Lung (tissue), 12 donors: ENCODE data around the gene TNNT1. TPM values are rescaled to one million over a fixed set of nuclear protein-coding genes. Genes with fewer than 3 reads are reported as not detected.
"Not testable (repeated sequence)": the region's sequence is repeated elsewhere in the genome, so short reads cannot be mapped to it uniquely, and the experiment has no call there.

Experiments
- ATAC-seq: fragments of 200-7000 bp; cut with Tn5 transposase; one replicate; pipeline ENCODE4 v1.9.1; 2020; ENCODE audit warnings: moderate number of reproducible peaks; ENCODE audit not compliant: insufficient read depth, low FRiP score
- DNase-seq, 3 donors: peaks; one replicate each; pipeline ENCODE4 v3.0.0-alpha.2; 2013 to 2017
- H3K27ac ChIP-seq, 2 donors: one replicate each; pipeline ENCODE4 v1.5.1; 2013; ENCODE audit warnings: mild to moderate bottlenecking in 2 of 2, moderate library complexity in 2 of 2, control low read depth in 1 of 2, inconsistent platforms in 1 of 2, low read depth in 1 of 2, low read length in 1 of 2
- H3K27me3 ChIP-seq, 3 donors: one replicate each; pipeline ENCODE4 v1.5.1; 2013; ENCODE audit warnings: low read length in 2 of 3; ENCODE audit not compliant: control insufficient read depth in 3 of 3, insufficient read depth in 3 of 3
- H3K36me3 ChIP-seq, 4 donors: one replicate each; pipeline ENCODE4 v1.5.1; 2013; ENCODE audit warnings: low read length in 4 of 4, mild to moderate bottlenecking in 1 of 4, moderate library complexity in 1 of 4; ENCODE audit not compliant: control insufficient read depth in 4 of 4, insufficient read depth in 4 of 4
- H3K4me1 ChIP-seq, 5 donors: one replicate each; pipeline ENCODE4 v1.5.1; 2013; ENCODE audit warnings: low read length in 5 of 5, mild to moderate bottlenecking in 2 of 5, moderate library complexity in 1 of 5; ENCODE audit not compliant: control insufficient read depth in 5 of 5, insufficient read depth in 5 of 5
- H3K4me3 ChIP-seq: one replicate; pipeline ENCODE4 v1.5.1; 2013; ENCODE audit warnings: mild to moderate bottlenecking, control low read depth, moderate library complexity
- H3K9ac ChIP-seq, 2 donors: one replicate each; pipeline ENCODE4 v1.5.1; 2013; ENCODE audit warnings: low read length in 2 of 2, control low read depth in 1 of 2; ENCODE audit not compliant: insufficient read depth in 1 of 2
- H3K9me3 ChIP-seq, 4 donors: one replicate each; pipeline ENCODE4 v1.5.1; 2013; ENCODE audit warnings: low read length in 3 of 4, mild to moderate bottlenecking in 1 of 4, moderate library complexity in 1 of 4; ENCODE audit not compliant: control insufficient read depth in 4 of 4, insufficient read depth in 3 of 4
- WGBS, 2 donors: extraction: QIAGEN DNeasy Blood & Tissue Kit; methylation state at CpG; one replicate each; pipeline ENCODE4 v1.1.7; 2013; 5-methylcytosine and 5-hydroxymethylcytosine counted together
- polyA plus RNA-seq, 2 donors: library from polyadenylated mRNA; stranded (reverse); fragments of 200-250 nt; gene quantifications; one replicate each; pipeline ENCODE4 v1.2.1, GENCODE V29; 2013
- total RNA-seq, 2 donors: library from RNA; depleted of rRNA in 1 of 2; stranded (reverse); fragments of >200 nt in 1 of 2; gene quantifications; one replicate each; pipeline ENCODE4 v1.2.1, GENCODE V29; 2014 to 2021
- TF ChIP-seq, protein P1 (sequence below): IDR thresholded peaks from 2 replicates; pipeline ENCODE4 v1.5.1; 2012; ENCODE audit warnings: mild to moderate bottlenecking; ENCODE audit errors: control extremely low read depth, extremely low read depth
- donor health status: control.
- donor health status: control.
- donor health status: Bipolar disorder and iron deficiency.
- donor health status: healthy.
- donor health status: DM: yes; HTN: yes; CAD: no.

The TNNT1 gene
- total and polyA plus RNA-seq, 4 donors: 1.2 to 5.2 (median 2.8) TPM

DNA sequence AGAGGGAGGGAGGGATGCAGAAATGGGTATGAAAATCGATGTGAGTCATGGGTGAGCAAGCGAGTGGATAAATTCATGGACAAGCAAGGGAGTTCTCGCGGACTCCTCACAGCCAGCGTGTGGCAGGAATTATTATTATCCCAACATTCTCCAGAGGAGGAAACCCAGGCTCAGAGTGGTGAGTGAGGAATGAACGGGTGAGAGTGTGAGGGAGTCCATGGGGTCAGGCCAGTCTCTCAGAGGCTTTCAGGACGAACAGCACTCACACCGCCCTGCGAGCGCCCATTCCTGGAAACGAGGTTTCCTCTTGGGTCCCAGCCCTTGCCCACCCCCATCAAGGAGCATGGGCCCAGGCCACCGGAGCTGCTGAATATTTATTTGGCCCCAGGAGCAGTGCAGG lies 23.7 kb upstream of the TNNT1 start:
- Histone ChIP-seq H3K36me3 (no peaks in the 10 kb centered on the region), H3K27ac (no peak overlapping the region), H3K4me3 (no peak overlapping the region), H3K4me1 (peaks cover 0 to 6% (median 0%) of the 10 kb centered on the region in 5 donors), H3K9me3 (peaks cover 0 to 4% (median under 1%) of the 10 kb centered on the region in 4 donors), H3K27me3 (peaks cover 6 to 71% (median 41%) of the 10 kb centered on the region in 3 donors), H3K9ac (no peak overlapping the region)
- no peak for DNase-seq
- WGBS, 2 donors: 13 to 19% methylated on average over 12 of the region's 12 CpGs
- TF ChIP-seq, protein P1, sequence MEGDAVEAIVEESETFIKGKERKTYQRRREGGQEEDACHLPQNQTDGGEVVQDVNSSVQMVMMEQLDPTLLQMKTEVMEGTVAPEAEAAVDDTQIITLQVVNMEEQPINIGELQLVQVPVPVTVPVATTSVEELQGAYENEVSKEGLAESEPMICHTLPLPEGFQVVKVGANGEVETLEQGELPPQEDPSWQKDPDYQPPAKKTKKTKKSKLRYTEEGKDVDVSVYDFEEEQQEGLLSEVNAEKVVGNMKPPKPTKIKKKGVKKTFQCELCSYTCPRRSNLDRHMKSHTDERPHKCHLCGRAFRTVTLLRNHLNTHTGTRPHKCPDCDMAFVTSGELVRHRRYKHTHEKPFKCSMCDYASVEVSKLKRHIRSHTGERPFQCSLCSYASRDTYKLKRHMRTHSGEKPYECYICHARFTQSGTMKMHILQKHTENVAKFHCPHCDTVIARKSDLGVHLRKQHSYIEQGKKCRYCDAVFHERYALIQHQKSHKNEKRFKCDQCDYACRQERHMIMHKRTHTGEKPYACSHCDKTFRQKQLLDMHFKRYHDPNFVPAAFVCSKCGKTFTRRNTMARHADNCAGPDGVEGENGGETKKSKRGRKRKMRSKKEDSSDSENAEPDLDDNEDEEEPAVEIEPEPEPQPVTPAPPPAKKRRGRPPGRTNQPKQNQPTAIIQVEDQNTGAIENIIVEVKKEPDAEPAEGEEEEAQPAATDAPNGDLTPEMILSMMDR: no peak
- ATAC-seq: no peak

DNA sequence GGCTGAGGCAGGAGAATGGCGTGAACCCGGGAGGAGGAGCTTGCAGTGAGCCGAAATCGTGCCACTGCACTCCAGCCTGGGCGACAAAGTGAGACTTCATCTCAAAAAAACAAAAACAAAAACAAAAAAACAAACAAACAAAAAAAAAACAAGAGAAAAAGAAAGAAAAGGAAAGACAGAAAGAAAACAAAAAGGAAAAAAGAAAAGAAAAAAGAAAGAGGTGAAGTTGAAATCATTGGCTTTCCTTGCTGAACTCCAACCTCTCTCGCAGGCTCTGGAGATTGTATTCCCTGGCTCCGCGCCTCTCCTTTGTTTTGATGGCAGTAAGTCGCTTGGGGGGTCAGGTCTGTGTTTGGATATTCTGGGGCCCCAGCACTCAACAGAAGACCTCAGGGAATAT lies 23.3 kb upstream of the TNNT1 start:
- not testable (repeated sequence) for H3K4me1 ChIP-seq, H3K9me3 ChIP-seq, H3K27ac ChIP-seq, ATAC-seq, H3K9ac ChIP-seq, H3K36me3 ChIP-seq, H3K4me3 ChIP-seq, DNase-seq
- WGBS, 2 donors: 53 to 68% methylated on average over 9 of the region's 9 CpGs
- H3K27me3 ChIP-seq: peaks cover 6 to 69% (median 42%) of the 10 kb centered on the region in 3 donors

DNA sequence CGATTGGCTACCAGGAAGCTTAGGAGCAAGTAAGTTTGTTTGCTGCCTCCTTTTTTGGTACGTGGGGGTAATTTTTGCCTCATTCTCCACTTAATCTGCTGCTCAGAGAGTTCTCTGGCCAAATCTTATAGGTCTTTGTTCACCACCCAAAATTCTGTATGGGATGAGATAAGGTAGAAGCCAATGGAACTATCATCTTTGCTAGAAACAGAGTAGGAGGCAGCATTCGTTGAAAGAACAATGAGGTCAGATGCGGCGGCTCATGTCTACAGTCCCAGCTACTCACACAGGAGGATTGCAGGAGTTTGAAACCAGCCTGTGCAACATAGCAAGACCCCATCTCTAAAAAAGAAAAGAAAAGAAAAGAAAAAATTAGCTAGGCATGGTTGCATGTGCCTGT lies 22.4 kb upstream of the TNNT1 start:
- Histone ChIP-seq H3K36me3 (no peaks in the 10 kb centered on the region), H3K4me1 (peaks cover 0 to 8% (median 5%) of the 10 kb centered on the region in 5 donors), H3K27ac (no peak overlapping the region), H3K9ac (no peak overlapping the region), H3K27me3 (peaks cover 6 to 69% (median 42%) of the 10 kb centered on the region in 3 donors), H3K4me3 (no peak overlapping the region), H3K9me3 (peaks cover 0 to 4% (median under 1%) of the 10 kb centered on the region in 4 donors)
- TF ChIP-seq, protein P1: no peak
- 84% methylated on average over 5 of the region's 5 CpGs for WGBS, 2 donors
- ATAC-seq (no peak), DNase-seq (no peak)

DNA sequence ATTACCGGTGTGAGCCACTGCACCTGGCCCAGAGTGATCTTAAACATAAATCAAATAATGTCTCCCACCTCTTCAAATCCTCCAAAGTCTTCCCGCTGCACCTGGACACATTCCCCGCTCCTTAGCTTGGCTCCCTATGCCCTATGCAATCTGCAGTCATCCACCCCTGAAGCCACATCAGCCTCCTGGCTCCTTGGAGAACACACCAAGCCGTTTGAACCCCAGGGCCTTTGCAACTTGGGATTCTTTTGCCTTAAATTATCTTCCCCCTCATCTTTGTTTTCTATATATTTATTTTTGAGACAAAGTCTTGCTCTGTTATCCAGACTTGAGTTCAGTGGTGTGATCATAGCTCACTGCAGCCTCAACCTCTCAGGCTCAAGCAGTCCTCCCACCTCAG lies 20.1 kb upstream of the TNNT1 start:
- no peak for DNase-seq
- Histone ChIP-seq H3K27me3 (peaks cover 6 to 53% (median 44%) of the 10 kb centered on the region in 3 donors), H3K27ac (no peak overlapping the region), H3K9ac (no peak overlapping the region), H3K9me3 (peaks cover 0 to 2% (median under 1%) of the 10 kb centered on the region in 4 donors), H3K4me3 (no peak overlapping the region), H3K36me3 (no peaks in the 10 kb centered on the region), H3K4me1 (peaks cover 0 to 7% (median 5%) of the 10 kb centered on the region in 5 donors)
- no peak for ATAC-seq
- TF ChIP-seq, protein P1: no peak
- WGBS, 2 donors: 68 to 70% methylated on average over 4 of the region's 4 CpGs
